NCI-H510A (cell line): ENCODE measurements around the gene ATP13A2.
"Not testable (repeated sequence)": the region's sequence is repeated elsewhere in the genome, so short reads cannot be mapped to it uniquely, and the experiment has no call there.

ENCODE experiments used
- DNase-seq: peaks from one replicate; lab custom pipeline; 2025; lab: John Stamatoyannopoulos, UW

Gene ATP13A2

GRCh38 chr1:16979475-16980327 lies 32.0 kb downstream of the ATP13A2 start:
- no peak for DNase-seq

GRCh38 chr1:16978567-16979474 lies 32.9 kb downstream of the ATP13A2 start:
- DNase-seq: no peak

- DNase-seq: no peak
These were observed 33.6 kb downstream of the ATP13A2 start for GRCh38 chr1:16978139-16978538.

GRCh38 chr1:16977377-16977776 lies 34.4 kb downstream of the ATP13A2 start:
- DNase-seq: no peak

- no peak for DNase-seq
These were observed 34.8 kb downstream of the ATP13A2 start for GRCh38 chr1:16976966-16977365.

- DNase-seq: no peak
These were observed 35.9 kb downstream of the ATP13A2 start for GRCh38 chr1:16975838-16976237.

- DNase-seq: no peak
These were observed 36.5 kb downstream of the ATP13A2 start for GRCh38 chr1:16975211-16975610.

GRCh38 chr1:16973215-16973614 lies 38.5 kb downstream of the ATP13A2 start:
- DNase-seq: no peak

GRCh38 chr1:16972189-16972895 lies 39.4 kb downstream of the ATP13A2 start:
- no peak for DNase-seq

- peak; percentile 61 for DNase-seq
These were observed 40.2 kb downstream of the ATP13A2 start for GRCh38 chr1:16971341-16972188.

- no peak for DNase-seq
These were observed 41.4 kb downstream of the ATP13A2 start for GRCh38 chr1:16970132-16970910.

GRCh38 chr1:16969651-16970050 lies 42.1 kb downstream of the ATP13A2 start:
- DNase-seq: no peak

GRCh38 chr1:16969057-16969611 lies 42.6 kb downstream of the ATP13A2 start:
- no peak for DNase-seq

GRCh38 chr1:16968372-16968771 lies 43.4 kb downstream of the ATP13A2 start:
- DNase-seq: no peak

GRCh38 chr1:16967962-16968361 lies 43.8 kb downstream of the ATP13A2 start:
- no peak for DNase-seq

GRCh38 chr1:16967095-16967575 lies 44.6 kb downstream of the ATP13A2 start:
- no peak for DNase-seq

GRCh38 chr1:16966282-16966681 lies 45.4 kb downstream of the ATP13A2 start:
- DNase-seq: no peak

GRCh38 chr1:16965486-16966067 lies 46.2 kb downstream of the ATP13A2 start:
- no peak for DNase-seq

GRCh38 chr1:16964169-16964568 lies 47.6 kb downstream of the ATP13A2 start:
- DNase-seq: not testable (repeated sequence)
